NT2/D1 (cell line): Measurements from ENCODE around the gene GLIPR1L2.
"Not testable (repeated sequence)": the region's sequence is repeated elsewhere in the genome, so short reads cannot be mapped to it uniquely, and the experiment has no call there.

Source experiments
- DNase-seq: peaks from one replicate; pipeline ENCODE4 v3.0.0-alpha.2; 2011; ENCODE audit warnings: low read depth, low spot score
- H3K27me3 ChIP-seq: 2 replicates; pipeline ENCODE4 v1.6.0; 2011; ENCODE audit warnings: mild to moderate bottlenecking; ENCODE audit not compliant: insufficient read length, insufficient read depth
- H3K36me3 ChIP-seq: 2 replicates; pipeline ENCODE4 v1.6.1; 2011; ENCODE audit warnings: mild to moderate bottlenecking, low read length, mixed read lengths; ENCODE audit not compliant: insufficient read depth, insufficient read length
- H3K4me1 ChIP-seq: 2 replicates; pipeline ENCODE4 v1.5.1; 2011; ENCODE audit not compliant: insufficient read depth, insufficient read length
- H3K4me3 ChIP-seq: 2 replicates; pipeline ENCODE4 v1.5.1; 2011; ENCODE audit warnings: low read depth; ENCODE audit not compliant: insufficient read length
- H3K9ac ChIP-seq: 2 replicates; pipeline ENCODE4 v1.6.0; 2011; ENCODE audit warnings: low read depth; ENCODE audit not compliant: insufficient read length
- H3K9me3 ChIP-seq: 2 replicates; pipeline ENCODE4 v1.5.1; 2011; ENCODE audit warnings: mild to moderate bottlenecking, low read length; ENCODE audit not compliant: insufficient read depth
- SUZ12 ChIP-seq: IDR thresholded peaks from 2 replicates; pipeline ENCODE4 v1.6.1; 2011; ENCODE audit not compliant: insufficient read length, insufficient read depth; ENCODE audit errors: extremely low read depth
- YY1 ChIP-seq: IDR thresholded peaks from 2 replicates; pipeline ENCODE4 v1.6.1; 2011; ENCODE audit not compliant: insufficient read length, insufficient read depth
- ZNF274 ChIP-seq: IDR thresholded peaks from 2 replicates; pipeline ENCODE4 v1.6.1; 2011; ENCODE audit warnings: mild to moderate bottlenecking, low read depth, low read length

The GLIPR1L2 gene

DNA sequence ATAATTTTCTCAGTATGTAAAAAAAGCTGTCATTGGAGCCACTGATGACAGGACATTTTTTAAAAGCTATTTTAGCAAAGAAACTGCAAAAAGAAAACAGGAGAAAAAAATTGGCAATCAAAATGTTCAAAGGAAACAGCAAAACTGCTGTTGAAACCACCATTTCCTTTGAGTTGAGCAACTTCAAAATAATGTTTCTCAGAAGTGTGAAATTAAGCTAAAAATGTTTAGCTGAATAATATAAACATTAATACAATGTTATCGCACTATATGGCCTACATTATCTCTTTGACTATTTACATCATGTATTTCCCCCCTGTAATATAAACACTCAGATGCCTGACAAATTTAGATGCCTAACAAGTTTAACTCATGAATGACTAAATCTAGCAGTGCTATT, 66.3 kb downstream of the GLIPR1L2 start:
- no peak for DNase-seq
- H3K9ac ChIP-seq, result no peak overlapping the region

DNA sequence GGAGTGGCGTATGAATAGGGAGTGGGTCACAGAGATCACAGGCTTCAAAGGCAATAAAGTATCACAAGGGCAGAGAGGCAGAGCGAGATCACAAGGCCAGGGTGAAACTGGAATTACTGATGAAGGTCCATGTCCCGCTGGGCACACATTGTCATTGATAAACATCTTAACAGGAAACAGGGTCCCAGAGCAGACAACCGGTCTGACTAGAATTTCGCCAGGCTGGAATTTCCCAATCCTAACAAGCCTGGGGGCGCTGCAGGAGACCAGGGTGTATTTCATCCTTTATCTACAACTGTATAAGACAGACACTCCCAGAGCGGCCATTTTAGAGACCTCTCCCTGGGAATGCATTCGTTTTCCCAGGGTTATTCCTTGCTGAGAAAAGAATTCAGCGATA, 67.0 kb downstream of the GLIPR1L2 start:
- not testable (repeated sequence) for H3K4me1 ChIP-seq, DNase-seq, H3K4me3 ChIP-seq, H3K9ac ChIP-seq, H3K36me3 ChIP-seq, H3K27me3 ChIP-seq
- peaks cover 38% of the 10 kb centered on the region for H3K9me3 ChIP-seq

More for the DNA sequence above, 66.3 kb downstream of the GLIPR1L2 start:
- Histone ChIP-seq H3K36me3 (no peaks in the 10 kb centered on the region), H3K9me3 (peaks cover 38% of the 10 kb centered on the region), H3K4me1 (no peaks in the 10 kb centered on the region), H3K4me3 (no peak overlapping the region), H3K27me3 (no peaks in the 10 kb centered on the region)
- no peak for TF ChIP-seq YY1
- no peak for TF ChIP-seq SUZ12
- no peak for TF ChIP-seq ZNF274

DNA sequence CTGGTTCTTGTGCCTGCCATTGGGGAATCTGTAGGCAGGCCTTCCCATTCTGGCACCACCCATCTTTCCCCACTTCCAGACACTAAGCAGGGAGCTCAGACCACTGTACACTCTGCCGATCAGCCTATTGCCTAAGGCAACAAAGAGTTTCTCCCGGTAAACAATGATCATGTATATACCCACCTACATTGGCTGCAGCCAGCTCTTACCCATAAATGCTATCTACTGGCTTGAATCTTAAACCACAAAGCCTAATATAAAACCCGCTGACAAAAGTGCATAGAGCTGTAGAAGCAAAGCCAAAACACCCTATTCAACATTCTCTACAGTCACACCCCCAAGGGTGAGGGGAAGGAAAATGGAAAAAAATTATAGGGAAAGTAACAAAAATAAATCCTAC, 68.9 kb downstream of the GLIPR1L2 start:
- TF ChIP-seq ZNF274, result no peak
- TF ChIP-seq SUZ12, result no peak
- H3K27me3 ChIP-seq, result no peaks in the 10 kb centered on the region

DNA sequence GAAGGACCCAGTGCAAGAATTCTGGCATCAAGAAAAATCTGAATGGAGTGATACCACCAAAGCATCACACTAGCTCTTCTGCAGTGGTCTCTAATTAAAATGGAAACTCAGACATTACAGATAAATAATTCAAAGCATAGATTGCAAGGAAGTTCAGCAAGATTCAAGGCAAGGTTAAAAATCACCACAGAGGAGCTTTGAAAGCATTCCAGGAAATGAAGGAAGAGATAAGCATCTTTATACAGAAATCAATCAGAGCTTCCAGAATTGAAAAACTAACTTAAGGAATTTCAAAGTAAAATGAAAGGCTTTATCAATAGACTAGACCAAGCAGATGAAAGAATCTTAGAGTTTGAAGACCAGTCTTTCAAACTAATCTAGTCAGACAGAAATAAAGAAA, 69.3 kb downstream of the GLIPR1L2 start:
- no peak for DNase-seq
- Histone ChIP-seq H3K36me3 (no peaks in the 10 kb centered on the region), H3K4me1 (no peaks in the 10 kb centered on the region), H3K4me3 (no peak overlapping the region), H3K9ac (no peak overlapping the region), H3K27me3 (no peaks in the 10 kb centered on the region), H3K9me3 (peaks cover 38% of the 10 kb centered on the region)
- no peak for TF ChIP-seq YY1
- TF ChIP-seq SUZ12, result no peak
- no peak for TF ChIP-seq ZNF274

More for the DNA sequence above, 68.9 kb downstream of the GLIPR1L2 start:
- no peak for DNase-seq
- Histone ChIP-seq H3K9ac (no peak overlapping the region), H3K4me1 (no peaks in the 10 kb centered on the region), H3K36me3 (no peaks in the 10 kb centered on the region), H3K4me3 (no peak overlapping the region), H3K9me3 (peaks cover 38% of the 10 kb centered on the region)

DNA sequence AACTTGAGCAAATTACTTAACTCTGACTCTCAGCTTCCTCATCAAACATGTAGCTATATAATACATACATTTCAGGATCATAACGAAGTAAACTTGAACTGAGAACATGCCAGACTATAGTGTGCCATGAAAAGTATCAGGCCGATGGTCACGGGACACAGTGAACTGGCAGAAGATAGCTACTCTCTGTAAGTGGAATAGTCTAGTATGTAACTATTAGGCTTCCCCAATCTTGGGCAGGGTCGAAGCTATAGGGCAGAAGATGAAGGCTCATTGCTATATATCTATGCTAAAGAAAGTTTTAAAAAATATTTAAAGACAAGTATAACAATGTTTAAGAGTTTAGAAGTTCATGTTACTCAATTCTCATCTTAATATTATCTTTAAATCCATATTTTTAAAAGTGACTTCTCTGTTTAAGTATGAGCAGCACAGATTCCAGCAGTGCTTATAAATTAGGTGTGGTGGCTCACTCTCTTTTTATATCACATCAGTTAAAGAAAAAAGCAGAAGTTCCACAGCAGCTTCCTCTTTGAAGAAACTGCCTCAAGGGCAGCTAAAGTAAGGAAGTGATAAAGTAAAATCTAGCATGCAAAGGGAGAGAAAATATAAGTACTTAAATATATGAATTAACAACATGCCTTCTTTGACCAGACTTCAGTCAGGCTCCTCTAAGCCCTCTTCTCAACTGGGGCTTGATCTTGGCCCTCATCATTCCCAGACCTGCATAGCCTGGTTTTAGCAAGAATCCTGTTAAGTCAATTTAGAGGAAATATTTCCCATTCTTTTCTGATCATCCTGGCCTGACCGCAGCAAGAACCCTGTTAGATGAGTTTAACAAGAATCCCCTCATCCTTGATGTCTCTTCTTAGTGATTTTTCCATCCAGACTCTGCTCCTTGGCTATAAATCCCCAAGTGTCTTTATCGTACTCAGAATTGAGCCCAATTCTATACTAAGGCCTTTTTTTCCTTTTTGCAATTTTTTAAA, 81.3 kb downstream of the GLIPR1L2 start:
- DNase-seq, result no peak

DNA sequence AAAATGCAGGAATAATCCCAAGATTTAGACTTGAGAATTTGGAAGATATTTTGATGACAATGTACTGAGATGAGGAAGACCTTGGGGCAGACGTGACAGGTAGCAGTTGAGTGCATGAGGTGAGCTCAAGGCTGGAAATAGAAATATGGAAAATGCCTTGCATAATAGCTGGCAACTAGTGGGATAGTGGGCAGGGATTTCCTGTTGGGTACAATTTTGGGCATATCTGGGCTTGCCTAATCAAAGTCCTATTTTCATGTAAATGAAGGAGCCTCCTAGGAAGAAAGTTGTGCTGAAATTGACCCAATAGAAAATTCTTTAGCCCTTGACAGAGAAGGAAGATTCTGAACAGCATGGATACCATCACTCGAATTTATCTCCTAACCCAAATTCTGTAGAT, 83.2 kb downstream of the GLIPR1L2 start:
- TF ChIP-seq YY1 (no peak), SUZ12 (no peak), ZNF274 (no peak)
- Histone ChIP-seq H3K9ac (no peak overlapping the region), H3K4me1 (no peaks in the 10 kb centered on the region)

More for the DNA sequence above, 81.3 kb downstream of the GLIPR1L2 start:
- H3K9ac ChIP-seq, result no peak overlapping the region
- no peaks in the 10 kb centered on the region for H3K4me1 ChIP-seq
- H3K27me3 ChIP-seq, result no peaks in the 10 kb centered on the region
- no peaks in the 10 kb centered on the region for H3K36me3 ChIP-seq
- no peaks in the 10 kb centered on the region for H3K9me3 ChIP-seq
- no peak for TF ChIP-seq ZNF274
- TF ChIP-seq SUZ12, result no peak
- TF ChIP-seq YY1, result no peak
- no peak overlapping the region for H3K4me3 ChIP-seq

DNA sequence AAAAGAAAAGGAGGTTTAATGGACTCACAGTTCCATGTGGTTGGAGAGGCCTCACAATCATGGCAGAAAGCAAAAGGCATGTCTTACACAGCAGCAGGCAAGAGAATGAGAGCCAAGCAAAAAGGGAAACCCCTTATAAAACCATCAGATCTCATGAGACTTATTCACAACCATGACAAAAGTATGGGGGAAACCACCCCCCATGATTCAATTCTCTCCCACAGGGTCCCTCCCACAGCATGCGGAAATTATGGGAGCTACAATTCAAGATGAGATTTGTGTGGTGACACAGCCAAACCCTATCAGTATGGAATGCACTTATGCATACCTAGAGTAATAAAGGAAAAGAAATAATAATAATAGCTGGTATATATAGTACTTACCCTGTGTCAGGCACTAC, 85.2 kb downstream of the GLIPR1L2 start:
- TF ChIP-seq SUZ12 (no peak), ZNF274 (no peak), YY1 (no peak)
- Histone ChIP-seq H3K4me3 (no peak overlapping the region), H3K4me1 (no peaks in the 10 kb centered on the region), H3K9ac (no peak overlapping the region), H3K9me3 (no peaks in the 10 kb centered on the region), H3K27me3 (no peaks in the 10 kb centered on the region), H3K36me3 (no peaks in the 10 kb centered on the region)
- no peak for DNase-seq

More for the DNA sequence above, 83.2 kb downstream of the GLIPR1L2 start:
- H3K27me3 ChIP-seq, result no peaks in the 10 kb centered on the region
- DNase-seq, result no peak
- H3K36me3 ChIP-seq, result no peaks in the 10 kb centered on the region
- no peaks in the 10 kb centered on the region for H3K9me3 ChIP-seq
- no peak overlapping the region for H3K4me3 ChIP-seq
